Measurements from ENCODE around the gene ADAM23. TPM values are rescaled to one million over a fixed set of nuclear protein-coding genes. Genes with fewer than 3 reads are reported as not detected.
A peak's percentile ranks its signal among the peaks of the same experiment; 100 is the strongest.

ADAM23 gene
- polyA plus RNA-seq, 4 donors: 4.8 to 6.6 (median 5.3) TPM

- DNase-seq (ENCODE audit: low read depth in 4 of 4, low spot score in 3 of 4): no peak
These were observed 188.0 kb downstream of the ADAM23 start for GRCh38 chr2:206631340-206631739.

DNA sequence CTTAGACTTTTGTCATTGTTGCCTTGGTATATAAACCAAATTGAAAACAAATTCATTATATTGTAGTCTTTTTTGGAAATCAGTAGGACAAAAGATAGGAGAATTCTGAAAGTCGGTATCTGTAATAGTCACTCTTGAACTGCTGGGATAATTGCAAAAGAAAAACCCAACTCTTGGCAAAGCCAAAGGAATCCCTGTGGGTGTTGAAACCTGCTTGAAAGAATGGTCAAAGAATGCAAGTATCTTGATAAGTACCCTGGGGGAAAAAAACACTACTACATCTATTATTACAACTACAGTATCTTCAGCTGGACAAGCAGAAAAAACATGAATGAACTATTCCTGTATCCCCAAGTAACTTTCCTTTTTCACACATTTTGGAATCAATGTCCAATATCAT, 191.7 kb downstream of the ADAM23 start:
- no peak for DNase-seq (ENCODE audit: low read depth in 4 of 4, low spot score in 3 of 4)

DNA sequence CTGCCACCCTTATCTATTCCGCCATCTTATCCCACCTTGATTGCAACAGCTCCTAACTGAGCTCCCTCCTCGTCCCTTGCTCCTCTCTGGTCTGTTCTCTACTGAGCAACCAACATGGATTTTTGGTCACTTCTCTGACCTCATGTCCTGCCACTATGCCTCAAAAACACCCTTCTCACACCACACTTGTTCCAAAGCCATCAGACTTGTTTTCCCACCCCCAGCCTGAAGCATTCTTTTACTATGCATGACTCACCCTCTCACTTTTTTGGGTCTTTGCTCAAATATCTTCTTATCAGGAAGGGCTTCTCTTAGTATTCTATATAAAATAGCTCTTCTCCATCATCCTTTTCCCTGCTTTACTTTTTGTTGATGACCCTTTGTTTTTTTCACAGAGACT, 196.3 kb downstream of the ADAM23 start:
- DNase-seq (ENCODE audit: low read depth in 4 of 4, low spot score in 3 of 4): no peak

DNA sequence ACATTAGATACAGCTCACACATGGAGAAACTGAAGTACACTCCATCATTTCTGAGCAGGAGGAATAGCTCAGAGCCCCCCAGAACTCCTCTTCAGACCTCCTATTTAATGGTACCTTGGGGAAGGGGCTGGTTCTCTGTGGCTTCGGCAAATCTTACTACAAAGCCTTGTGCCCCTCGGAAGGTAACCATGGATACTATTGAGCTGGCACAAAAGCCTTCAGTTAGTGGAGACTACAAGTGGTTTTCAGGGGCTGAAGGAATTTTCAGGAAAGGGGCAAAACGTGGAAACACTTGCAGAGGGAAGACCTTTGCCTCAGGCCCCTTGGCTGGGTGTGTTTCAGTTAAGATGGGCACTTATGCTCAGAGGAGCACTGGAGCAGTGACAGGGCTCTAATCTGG, 197.9 kb downstream of the ADAM23 start:
- no peak for DNase-seq (ENCODE audit: low read depth in 4 of 4, low spot score in 3 of 4)

DNA sequence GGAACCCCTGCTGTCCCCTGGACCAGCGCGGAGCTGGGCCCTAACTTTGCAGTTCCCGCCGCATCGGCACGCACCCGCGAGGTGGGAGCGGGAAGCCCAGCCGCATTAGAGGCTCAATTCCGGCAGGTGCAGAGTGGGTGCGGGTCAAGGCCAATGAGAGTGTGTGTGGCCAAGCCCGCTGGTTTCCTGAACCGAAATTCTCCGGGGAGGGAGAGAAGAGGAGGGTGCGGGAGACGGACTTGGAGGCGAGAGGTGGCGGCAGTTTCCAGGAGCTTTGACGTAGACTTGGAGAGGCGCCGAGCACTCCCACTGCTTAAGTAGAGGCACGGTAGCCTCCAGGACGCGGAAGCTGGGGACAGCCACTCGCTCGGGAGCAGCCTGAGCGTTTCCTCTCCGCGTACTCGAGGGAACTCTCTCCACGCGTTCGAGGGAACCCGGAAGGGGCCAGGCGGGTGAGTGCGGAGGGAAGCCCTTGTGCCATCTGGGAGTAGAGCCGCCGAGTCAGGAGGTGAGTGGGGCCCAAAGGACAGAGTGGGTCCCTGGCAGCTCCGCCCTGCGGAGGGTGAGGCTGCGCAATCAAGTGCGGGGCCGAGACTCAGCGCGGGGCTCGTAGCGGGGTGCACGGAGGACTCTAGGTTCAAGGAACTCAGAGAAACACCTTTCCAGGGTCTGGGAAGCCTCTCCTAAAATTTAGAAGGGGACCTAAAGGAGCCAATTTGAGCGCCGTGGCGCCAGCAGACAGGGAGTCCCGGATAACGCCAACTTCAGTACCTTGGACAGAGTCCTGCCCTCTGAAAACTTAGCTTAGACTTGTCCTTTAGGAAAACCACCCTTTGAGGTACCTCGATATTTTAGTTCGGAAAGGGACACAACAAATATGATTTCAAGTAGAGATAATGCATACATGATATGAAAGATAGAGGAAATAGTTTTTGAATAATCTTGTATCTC, 199.0 kb downstream of the ADAM23 start, which contains the start of gene FAM237A:
Gene FAM237A (plus strand): TSS at position 413 of the 951 bp plus-strand sequence. CDS start 1,750 bp downstream, outside the sequence.
- DNase-seq (ENCODE audit: low read depth in 4 of 4, low spot score in 3 of 4): peak; percentile 40 to 68 (median 66)

DNA sequence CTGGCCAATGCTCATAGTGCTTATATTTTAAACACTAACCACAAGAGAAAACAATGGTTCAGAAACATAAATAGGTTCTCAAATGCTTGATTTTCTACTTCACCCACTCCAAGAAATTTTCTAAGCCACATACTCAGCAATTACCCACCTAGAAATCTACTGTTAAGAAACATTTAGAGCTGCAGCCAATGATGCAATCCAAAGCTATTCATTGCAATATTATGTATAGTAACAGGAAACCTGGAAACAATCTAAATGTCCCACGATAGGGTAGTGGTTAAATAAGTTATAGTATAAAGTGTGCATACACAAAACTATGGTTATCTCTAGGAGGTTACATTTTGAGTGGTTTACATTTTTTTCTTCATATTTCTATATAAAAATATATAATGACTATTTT, 204.7 kb downstream of the ADAM23 start:
- no peak for DNase-seq (ENCODE audit: low read depth in 4 of 4, low spot score in 3 of 4)

DNA sequence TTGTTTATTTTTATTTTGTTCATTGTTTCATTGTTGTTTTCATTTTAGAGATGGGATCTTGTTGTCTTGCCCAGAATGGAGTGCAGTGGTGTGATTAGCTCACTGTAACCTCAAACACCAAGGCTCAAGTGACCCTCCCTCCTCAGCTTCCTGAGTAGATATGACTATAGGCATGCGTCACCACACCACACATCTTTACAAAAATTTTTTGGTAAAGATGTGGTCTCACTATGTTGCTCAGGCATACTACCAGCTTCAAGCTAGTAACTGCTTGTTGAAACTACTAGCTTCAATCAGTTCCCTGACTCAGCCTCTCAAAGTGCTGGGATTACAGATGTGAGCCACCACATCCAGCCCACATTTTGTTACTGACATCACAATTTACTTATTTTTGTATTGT, 213.8 kb downstream of the ADAM23 start:
- no peak for DNase-seq (ENCODE audit: low read depth in 4 of 4, low spot score in 3 of 4)

DNA sequence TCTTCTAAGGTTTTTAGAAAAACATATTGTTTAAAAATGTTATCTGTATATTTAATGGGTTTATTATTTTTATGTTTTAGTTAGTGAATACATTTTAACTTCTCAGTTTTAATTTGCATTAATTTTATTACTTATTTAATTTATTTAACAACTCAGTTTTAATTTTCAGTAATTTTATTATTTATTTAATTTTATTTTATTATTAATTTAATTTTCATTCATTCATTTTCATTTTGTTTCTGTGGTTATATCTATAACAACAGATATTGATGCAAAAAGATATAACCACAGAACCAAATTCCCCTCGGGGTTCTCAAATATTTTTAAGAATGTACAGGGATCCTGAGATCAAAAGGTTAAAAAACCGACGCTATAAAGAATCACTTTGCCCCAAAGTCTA, 221.9 kb downstream of the ADAM23 start:
- no peak for DNase-seq (ENCODE audit: low read depth in 4 of 4, low spot score in 3 of 4)

Other genes with a start within 250 kb of the ADAM23 start
- 10 to 100 TPM in 3 of 4 donors, 1 to 10 TPM in 1; 9.0 to 12.9 (median 10.8) TPM for gene ZDBF2, start 168.9 kb upstream of the ADAM23 start, polyA plus RNA-seq (ENCODE audit: insufficient read length in 4 of 4)
- not detected for gene FAM237A, start 199.0 kb downstream of the ADAM23 start, polyA plus RNA-seq (ENCODE audit: insufficient read length in 4 of 4)

Data from right renal pelvis (tissue), 4 donors.